Retinal pigment epithelial cell (primary cell): Measurements from ENCODE around the gene SFXN5.

ENCODE experiments used
- DNase-seq: peaks from one replicate; pipeline ENCODE4 v3.0.0-alpha.2; 2010; ENCODE audit warnings: low read depth
- H3K4me3 ChIP-seq: 2 replicates; pipeline ENCODE4 v1.5.1; 2011; ENCODE audit warnings: mild to moderate bottlenecking, low read length, control low read depth, moderate library complexity
- CTCF ChIP-seq: conservative IDR thresholded peaks from 2 replicates; pipeline ENCODE4 v1.5.1; 2011; ENCODE audit warnings: low read depth, low read length, control low read depth, inconsistent platforms

SFXN5 gene

GRCh38 chr2:72915907-72916742 lies 155.4 kb downstream of the SFXN5 start:
- peak overlapping the region; percentile 7 for H3K4me3 ChIP-seq
- DNase-seq, result no peak

DNA sequence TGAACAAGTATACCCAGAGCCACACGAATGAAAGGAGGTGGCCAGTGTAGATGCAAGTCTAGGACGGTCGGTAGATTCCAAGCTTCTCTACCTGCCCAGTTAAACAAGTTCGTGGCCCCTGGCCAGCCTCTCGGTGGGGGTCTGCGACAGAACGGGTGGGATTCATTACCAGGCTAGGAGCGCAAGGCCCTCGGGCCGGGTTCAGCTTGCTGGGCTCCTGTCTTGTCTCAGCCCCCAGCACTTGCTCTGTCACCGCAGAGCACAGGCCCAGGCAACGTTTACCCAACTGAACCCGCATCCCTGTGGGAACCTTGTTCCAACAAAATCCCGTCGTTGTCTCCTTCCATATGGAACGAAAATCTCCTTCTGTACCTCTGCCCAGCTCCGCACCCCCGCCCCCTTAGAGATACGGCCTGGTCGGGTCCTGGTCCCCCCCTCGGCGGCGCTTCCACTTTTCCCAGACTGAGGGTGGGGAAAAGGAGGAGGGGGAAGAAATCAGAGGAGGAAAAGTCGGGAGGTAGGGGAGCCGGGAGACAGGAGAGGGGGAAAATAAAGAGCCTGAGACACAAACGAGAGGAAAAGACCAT lies 156.1 kb downstream of the SFXN5 start:
- no peak for DNase-seq
- H3K4me3 ChIP-seq, result no peak overlapping the region
- TF ChIP-seq CTCF, result no peak

More at GRCh38 chr2:72915907-72916742, 155.4 kb downstream of the SFXN5 start:
- TF ChIP-seq CTCF, result no peak

DNA sequence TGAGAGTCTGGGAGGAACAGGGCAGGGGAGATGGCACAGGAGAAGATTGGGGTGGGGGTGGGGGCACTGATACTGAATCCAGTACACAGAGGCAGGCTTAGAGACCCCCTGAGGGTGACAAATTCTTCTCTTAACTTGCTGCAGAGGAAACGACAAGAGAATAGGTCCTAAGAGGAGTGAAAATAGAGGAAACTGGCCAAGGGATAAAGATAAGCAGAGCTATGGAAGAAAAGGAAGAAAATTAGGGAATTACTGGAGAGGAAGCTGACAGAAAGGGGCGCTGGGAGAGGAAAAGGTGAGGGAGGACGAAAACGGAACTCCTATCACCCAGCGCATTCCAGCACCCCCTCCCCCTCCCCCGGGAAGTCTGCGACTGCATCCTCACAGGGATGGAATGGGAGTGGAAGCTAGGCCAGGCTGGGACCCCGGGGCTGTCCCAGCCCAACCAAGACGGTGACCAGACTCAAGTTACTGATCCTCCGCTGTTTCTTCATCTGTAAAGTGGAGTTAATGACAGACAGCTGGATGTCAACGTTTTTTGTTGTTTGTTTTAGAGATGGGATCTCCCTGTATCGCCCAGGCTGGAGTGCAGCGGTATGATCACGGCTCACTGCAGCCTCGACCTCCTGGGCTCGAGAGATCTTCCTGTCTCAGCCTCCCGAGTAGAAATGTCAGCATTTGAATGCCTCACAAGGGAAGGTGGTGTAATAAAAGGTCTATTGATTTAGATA lies 156.8 kb downstream of the SFXN5 start:
- no peak overlapping the region for H3K4me3 ChIP-seq
- DNase-seq, result no peak
- no peak for TF ChIP-seq CTCF

DNA sequence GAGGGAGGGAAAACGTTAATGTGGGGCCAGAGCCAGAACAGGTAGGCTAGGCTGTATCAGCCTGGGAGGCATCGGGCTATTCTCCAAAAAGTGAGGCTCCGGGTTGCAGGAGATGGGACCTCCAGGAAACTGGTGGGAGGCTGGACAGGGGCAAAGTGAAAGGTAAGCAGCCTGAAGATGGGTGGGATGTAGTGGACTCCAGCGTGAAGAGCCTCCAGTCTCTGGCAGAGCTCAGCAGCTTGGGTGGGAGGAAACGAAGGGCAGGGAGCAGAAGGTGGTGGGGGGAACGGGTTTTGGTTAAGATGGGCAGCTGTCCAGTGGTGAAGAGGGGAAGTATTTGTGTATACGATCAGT lies 157.3 kb downstream of the SFXN5 start:
- TF ChIP-seq CTCF, result no peak
- no peak overlapping the region for H3K4me3 ChIP-seq
- no peak for DNase-seq

DNA sequence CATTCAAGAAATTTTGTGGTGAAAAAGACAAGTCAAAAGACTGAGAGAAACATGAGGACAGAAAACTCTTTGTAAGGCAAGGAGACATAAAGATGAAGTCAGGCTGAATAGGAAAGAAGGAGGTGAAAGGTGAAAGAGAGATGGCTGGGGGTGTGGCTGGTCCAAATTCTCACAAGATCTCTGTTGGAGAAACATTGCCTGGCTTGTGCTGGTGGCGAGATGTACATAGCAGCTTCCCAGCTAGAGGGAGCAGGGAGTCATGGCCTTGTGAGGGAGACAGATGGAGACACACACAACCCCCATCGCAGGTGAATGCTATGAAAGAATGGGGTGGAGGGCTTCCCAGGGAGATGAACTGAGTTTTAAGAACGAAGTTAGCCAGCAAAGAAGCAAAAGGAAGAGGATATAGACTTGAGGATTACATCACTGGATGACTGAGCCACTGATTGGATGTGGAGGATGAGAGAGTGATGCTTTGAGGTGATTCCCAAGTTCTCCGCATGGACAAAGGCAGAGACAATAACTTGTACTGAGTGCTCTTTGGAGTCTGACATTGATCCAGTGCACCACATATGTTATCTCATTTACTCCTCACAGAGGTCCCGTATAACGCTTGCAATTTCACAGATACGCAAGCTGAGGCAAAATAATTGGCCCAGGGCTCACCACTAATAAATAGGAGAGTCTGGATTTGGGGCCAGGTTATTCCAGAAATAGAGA lies 157.9 kb downstream of the SFXN5 start:
- DNase-seq, result no peak
- peak; percentile 35 for TF ChIP-seq CTCF
- no peak overlapping the region for H3K4me3 ChIP-seq

DNA sequence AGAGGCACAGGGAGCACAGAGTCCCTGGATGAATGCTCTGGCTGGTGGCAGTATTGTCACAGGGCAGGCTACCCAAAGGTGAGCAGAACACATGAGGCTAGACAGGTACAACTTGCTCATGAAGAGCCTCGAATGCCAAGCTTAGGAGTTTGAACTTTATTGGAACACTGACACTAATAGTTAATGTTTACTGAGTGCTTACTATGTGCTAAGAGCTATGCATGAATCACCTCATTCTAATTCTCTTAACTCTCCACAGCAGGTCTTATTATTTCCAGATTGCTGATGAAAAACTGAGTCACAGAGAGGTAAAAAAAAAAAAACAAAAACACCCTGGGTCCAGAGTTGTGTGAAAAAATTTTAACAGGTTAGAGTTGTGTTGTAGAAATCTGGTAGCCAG lies 160.3 kb downstream of the SFXN5 start:
- TF ChIP-seq CTCF, result no peak
- no peak overlapping the region for H3K4me3 ChIP-seq
- no peak for DNase-seq
